Stimulated activated CD8-positive, alpha-beta memory T cell treated with anti-CD3 and anti-CD28 coated beads, Interleukin-4, amount 100 ng/mL, for 4 hours (primary cell): Measurements from ENCODE around the gene DIRAS2.
"Not testable (repeated sequence)": the region's sequence is repeated elsewhere in the genome, so short reads cannot be mapped to it uniquely, and the experiment has no call there.

Experiments used
- DNase-seq, 2 donors: peaks; one replicate each; pipeline ENCODE4 v3.0.0-alpha.2; 2020; ENCODE audit warnings: low read depth in 2 of 2, low spot score in 1 of 2

The DIRAS2 gene, protein sequence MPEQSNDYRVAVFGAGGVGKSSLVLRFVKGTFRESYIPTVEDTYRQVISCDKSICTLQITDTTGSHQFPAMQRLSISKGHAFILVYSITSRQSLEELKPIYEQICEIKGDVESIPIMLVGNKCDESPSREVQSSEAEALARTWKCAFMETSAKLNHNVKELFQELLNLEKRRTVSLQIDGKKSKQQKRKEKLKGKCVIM

DNA sequence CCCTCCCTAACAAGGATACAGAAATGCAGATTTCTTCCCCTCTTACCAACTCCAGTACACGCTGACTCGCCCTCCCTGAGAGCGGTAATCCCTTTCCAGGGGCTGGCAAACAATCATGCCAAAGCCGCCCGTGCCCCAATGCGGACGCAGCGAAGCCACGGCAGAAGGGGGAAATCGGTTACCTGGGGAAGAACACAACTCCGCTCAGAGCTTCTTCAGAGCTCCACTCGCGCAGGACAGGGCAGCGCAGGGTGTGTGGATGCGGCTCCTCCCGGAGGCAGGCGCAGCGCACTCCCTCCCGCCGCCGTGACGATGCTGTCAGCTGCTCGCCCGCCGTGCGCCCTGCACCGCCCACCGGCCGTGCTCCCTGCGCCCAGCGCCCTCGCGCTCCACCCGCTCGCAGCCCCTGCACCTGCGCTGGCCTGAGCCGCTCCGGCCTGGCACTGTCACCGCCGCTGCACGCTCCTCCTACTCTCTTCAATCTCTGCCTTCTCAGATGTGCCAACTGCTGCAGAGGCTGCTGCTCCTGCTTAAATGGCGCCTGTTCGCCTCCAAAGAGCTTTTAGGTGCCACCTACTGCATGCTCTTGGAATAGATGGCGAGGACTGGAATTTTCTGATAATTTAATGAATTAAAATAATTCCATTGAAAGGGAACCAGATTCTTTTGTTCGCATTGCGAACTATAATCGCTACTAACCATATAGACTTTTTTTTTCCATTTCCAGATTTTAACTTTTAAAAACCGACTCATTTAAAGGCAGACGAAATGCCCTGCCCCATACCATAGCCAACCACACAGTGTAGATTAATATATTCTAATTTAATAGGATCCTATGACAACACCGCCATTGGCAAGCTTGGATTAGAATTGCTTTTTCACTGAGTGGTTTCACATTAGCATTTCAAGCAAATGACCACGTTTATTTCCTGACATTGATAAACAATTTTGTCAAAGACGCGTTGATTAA is at the start of gene DIRAS2:
Gene DIRAS2 (minus strand): TSS at position 255 of the 970 bp plus-strand sequence. CDS start 28,997 bp downstream, outside the sequence.
- DNase-seq = no peak

DNA sequence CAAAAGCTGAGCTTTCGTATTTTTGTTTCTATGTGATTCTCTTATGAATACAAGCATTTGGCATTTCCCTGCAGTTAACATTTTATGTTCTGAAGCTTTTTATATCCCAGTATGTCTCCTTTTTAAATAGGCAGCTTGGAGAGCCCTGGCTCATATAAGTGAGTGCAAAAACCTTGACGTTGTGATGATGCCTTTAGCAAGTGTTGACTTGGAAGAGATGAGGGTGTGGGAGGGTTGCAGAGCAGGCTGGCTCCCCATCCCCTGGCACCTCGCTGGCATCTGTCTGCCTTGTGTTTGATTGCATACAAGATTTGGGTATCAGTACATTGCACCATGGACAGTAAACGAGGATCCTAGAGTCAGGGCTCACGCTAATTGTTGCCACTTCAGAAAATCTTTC is 42.1 kb upstream of the DIRAS2 start:
- DNase-seq = no peak

DNA sequence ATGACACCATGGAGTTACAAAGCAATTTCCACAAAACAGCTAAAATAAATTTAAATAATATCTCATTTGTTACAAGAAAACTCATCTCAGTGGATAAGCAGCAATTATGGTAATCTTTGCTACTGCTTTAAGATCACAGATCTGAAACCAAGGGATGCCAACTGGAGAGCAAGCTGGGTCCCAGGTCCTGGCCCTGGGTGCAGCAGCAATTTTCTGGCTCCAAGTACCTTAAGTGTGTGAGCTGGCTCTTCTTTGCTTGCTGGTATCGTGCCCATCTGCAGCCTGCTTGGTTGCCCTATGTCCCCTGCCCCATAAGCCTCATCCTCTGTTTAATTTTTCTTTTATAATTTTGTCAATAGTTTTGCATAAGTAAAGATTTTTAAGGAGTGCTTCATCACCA is 41.5 kb upstream of the DIRAS2 start:
- DNase-seq = no peak

DNA sequence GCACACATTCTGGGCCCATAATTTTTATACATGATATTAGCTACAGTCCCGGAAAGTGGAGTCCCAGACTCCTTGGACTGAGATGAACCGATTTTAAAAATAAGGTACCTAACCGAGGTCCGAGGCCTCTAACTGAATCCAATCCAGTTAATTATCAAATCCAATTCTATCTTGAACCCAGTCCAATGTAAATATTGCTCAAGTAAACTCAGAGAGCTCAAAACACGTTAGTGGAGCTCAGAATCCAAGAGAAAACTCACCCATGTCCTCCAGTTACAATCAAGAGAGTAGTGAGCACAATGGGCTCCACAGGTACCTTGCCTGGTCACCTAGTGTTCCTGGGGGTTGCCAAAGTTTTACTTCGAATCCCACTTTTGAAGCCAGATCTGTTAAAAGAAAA is 37.9 kb upstream of the DIRAS2 start:
- no peak for DNase-seq

DNA sequence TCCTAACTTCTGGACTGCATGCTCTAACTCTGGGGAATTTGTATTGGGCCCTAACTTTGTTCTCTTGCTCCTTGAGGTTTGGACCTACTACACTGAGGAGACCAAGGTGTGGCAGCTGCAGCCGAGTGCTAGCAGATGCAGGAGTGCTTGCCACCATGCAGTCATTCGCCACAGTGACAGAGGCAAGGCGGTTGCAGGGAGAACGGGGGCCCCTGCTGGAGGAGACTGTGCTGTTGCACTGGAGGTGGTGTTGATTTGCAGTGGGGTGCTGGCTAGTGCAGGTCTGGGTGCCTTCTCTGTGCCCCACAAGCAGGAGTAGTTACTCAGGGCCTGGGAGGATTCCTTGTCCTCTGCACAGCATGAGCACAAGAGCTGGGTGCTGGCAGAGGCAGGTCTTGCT is 22.4 kb upstream of the DIRAS2 start:
- DNase-seq = no peak

DNA sequence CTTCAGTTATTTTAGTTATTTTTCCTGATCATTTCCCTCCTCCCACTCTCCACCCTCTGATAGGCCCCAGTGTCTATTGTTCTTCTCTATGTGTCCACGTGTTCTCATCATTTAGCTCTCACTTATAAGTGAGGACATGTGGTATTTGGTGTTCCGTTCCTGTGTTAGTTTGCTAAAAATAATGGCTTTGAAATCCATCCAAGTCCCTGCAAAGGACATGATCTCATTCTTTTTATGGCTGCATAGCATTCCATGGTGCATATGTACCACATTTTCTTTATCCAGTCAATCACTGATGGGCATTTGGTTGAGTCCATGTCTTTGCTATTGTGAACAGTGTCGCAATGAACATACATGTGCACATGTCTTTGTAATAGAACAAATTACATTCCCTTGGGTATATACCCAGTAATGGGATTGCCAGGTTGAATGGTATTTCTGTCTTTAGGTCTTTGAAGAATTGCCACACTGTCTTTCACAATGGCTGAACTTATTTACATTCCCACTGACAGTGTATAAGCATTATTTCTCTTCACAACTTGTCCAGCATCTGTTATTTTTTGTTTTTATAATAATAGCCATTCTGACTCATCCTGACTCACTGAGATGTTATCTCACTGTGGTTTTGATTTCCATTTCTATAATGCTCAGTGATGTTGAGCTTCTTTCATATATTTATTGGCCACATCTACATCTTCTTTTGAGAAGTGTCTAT is 17.2 kb upstream of the DIRAS2 start:
- DNase-seq = no peak

DNA sequence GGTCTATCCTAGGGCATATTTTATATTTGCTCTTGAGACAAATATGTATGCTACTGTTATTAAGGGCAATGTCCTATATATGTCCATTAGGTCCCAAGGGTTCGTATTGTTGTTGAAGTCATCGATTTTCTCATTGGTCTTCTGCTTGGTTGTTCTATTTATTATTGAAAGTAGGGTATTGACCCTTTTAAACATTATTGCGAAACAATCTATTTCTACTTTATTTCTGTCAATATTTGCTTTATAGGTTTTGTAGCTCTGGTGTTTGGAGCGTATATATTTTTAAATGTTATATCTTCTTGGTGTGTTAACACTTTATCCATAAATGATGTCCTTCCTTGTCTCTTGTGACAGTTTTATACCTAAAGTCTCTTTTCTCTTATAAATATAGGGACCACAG is 16.2 kb upstream of the DIRAS2 start:
- DNase-seq = no peak

DNA sequence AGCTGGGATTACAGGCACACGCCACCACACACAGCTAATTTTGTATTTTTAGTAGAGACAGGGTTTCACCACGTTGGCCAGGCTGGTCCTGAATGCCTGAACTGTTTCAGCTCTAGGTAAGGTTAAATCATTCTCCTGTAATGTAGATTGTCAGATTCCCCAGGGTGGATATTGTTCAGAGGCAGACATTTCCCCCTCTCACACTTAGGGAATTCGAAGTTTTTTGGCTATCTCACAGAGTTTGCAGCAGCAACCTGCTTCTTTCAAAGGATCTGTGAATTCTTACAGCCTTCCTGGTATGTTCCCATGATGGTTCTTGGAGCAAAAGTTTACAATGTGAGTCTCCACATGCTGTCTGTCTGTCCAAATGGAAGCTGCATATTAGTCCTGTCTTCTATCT is 15.6 kb upstream of the DIRAS2 start:
- no peak for DNase-seq

DNA sequence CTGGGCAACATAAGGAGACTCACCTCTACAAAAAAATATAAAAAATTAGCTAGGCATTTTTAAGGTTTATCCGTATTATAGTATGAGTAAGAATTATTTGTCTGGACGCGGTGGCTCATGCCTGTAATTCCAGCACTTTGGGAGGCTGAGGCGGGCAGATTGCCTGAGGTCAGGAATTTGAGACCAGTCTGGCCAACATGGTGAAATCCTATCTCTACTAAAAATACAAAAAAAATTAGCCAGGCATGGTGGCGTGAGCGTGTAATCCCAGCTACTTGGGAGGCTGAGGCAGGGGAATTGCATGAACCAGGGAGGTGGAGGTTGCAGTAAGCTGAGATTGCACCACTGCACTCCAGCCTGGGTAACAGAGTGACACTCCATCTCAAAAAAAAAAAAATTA is 14.3 kb upstream of the DIRAS2 start:
- DNase-seq = not testable (repeated sequence)

DNA sequence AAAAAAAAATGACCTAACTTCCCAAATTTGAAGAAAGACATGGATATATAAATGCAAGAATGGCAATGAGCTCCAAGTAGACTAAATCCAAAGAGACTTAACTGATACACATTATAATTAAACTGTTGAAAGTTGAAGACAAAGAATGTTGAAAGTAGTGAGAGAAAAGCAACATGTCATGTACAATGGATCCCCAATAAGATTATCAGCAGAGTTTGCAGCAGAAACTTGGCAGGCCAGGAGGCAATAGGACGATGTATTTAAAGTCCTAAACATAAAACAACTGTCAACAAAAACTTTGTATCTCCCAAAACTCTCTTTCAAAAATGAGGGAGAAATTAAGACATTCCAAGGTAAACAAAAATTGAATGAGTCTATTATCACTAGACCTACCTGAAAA is 8.6 kb upstream of the DIRAS2 start:
- DNase-seq = no peak

DNA sequence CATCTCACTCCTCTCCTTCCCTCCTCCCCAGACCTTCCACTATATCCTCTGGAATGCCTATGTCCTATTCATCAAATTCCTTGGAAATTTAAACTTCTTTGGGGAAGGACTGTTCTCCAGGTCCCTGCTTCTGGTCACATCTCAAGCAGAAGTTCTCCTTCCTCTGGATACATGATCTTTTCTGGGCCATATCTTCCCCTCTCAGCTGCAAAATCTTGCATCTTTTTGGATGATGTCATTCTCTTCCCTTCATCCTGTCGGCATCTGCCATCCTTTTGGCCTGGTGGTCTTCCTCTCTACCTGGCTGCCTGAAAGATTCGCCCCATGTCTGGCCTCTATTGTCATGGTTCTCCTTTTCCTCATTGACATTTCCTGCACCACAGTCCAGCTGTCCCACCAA is 5.2 kb upstream of the DIRAS2 start:
- no peak for DNase-seq

DNA sequence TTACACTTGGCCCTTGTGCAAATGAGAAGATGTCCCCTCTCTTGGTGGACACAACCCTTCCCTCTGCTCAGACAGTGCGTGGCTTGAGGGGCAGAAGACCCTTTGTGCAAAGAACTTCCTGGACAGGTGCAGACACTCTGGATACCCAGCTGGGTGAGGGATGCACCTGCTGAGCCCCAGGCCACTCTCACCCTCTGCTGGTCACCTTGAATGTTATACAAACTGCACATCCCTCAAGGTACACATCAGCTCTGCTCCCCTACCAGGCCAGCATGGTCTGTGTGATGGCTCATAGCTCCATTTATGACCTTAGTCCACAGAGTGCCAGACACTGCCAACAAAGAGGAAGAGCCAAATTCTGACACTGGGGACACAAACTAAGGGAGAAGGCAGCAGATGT is 3.1 kb upstream of the DIRAS2 start:
- DNase-seq = no peak

DNA sequence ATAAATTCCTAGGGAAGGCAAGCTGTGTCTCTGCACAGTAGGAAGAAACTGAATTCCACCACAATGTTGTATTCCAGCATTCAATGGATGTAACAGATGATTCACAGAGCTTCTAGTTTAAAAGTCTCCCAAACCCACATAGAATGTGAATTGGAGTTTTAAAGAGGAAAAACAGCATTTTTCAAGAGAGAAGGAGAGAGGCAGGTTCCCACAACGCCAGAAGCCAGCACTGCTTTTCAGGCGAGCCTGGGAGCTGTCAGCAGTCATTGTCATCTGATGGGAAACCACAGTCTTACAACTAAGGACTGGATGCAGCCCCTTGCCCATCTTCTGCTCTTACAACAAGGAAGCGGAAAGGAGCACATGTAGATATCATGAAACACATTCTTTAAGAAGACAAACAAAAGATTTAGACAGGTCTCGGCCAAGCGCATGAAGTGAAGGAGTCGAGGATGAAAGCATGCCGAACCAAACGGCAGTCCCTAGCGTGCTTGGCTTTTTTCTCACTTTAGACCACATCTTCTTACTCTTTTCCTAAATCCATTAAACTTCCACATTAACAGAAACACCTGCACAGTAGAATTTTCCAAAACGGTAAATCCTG is 638 bp downstream of the DIRAS2 start:
- DNase-seq = no peak

DNA sequence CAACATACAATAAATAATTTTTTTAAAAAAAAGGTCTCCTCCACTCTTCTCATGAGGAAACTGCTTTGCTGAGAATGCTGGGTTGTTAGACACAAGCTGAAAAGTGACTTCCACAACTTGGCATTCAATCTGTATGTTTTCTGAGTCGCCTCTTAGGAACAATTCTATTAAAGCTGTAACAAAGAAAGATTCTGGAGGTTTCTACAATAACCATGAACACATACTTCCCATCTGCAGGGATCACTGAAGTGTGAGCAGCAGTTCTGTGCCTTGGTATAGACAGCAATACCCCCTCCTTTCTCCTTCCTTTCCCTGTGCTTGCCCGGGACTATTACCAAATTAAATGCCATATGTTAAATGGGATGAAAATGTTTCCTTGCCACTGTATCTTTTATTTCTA is 1.5 kb downstream of the DIRAS2 start:
- DNase-seq = no peak

DNA sequence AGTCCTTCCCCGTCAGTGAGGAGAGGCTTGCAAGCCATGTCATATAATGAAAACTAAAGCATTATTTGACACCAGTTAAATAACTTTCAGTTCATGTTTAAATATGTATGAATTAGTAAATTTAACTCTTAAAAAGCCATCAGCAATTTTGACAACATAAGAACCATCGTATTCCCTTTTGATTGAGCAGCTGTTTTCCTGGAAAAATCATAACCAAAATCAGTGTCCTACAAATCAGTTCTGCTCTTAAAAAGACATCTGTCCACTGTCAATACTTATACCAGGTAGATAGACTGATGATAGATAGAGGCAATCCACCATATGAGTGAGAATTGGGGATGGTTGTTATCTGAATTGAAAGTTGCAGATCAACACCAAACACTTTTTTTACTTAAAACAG is 2.3 kb downstream of the DIRAS2 start:
- DNase-seq = no peak

DNA sequence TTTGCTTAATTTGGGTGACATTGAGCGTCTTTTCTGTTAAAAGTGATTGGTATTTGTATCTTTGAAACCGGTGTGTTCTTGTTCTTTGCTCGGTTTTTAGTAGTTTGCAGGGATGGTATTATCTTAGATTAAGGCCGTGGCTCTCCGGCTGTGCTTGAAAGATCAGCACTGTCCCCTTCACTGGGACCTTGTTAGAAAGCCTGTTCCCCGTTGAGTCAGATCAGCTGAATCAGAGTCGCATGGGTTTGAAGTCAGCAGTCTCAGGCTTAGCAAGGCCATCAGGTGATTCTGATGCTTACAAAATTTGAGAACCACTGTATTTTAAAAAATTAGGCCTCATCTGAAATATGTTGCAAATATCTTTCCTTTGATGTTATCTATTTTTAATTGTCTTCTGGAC is 5.0 kb downstream of the DIRAS2 start:
- no peak for DNase-seq

DNA sequence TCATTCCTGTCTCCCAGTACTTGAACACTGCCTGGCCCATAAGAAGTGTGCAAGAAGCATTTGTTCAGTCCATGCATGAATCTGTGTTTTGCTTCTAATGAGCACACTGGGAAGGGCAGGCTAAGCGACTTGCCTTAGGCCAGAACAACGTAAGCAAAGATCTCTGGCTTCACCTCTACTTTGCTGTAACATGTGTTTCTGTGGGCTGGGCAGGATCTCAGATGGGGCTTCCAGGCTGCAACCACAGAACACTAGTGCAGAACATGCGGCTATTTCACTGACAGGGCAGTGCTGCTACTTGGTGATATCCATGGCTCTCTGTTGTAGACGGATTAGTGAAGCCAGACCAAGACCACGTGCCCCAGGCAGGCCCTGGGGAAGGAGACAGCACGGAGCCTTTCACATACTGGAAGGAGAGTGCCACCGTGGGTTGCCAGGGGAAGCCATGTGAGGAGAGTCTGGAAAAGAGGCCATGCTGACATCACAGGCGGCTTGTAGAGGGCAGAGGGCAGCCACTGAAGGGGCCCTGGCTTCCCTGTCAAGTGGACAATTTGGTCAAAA is 9.9 kb downstream of the DIRAS2 start:
- DNase-seq = no peak

DNA sequence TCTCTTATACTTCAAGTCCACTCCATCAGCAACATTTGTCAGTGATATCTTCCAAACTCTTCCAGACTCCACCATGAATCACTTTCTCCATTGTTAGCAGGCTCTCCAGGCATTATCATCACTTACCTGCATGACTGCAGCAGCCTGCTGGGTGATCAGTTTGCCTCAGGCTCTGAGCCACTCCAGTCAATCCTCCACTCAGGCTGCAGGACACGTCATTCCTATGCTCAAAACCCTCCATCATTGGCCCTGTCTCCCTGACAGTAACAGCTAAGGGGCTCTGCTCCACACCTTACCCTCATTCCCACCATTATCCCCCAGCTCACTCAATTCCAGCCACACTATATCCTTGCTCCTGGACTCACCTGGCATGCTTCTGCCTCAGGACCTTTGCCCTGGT is 10.7 kb downstream of the DIRAS2 start:
- DNase-seq = no peak

DNA sequence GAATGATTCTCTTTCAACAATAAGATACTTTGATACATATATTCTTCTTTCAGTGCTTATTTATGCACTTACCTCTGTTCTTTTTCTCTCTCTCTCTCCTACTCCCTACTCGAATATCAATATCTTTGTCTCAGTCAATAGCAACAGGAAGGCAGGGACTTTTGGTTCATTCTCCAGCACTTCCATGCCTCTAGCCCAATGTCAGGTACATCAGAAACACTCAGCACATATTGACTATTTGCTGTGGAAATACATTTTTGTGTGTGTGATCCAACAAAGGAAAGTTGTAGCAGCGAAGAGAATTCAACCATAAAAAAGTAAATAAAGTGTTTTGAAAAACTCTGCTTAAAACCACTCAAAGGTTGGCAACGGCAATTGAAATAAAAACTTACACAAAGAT is 12.6 kb downstream of the DIRAS2 start:
- no peak for DNase-seq

DNA sequence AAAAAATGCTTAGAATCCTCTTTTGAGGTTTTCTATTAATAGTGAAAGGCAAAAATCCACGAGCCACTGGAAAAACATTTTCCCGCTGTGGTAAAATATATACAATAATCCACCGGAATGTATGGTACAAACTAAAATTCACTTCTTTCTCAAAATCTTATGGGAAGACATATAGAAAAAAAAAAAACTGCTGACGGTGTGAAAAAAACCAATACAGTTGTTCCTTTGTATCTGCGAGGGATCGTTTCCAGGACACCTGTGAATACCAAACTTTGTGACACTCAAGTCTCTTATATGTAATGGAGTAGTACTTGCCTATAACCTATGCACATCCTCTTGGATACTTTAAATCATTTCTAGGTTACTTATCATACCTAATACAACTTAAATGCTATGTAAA is 13.3 kb downstream of the DIRAS2 start:
- DNase-seq = no peak

DNA sequence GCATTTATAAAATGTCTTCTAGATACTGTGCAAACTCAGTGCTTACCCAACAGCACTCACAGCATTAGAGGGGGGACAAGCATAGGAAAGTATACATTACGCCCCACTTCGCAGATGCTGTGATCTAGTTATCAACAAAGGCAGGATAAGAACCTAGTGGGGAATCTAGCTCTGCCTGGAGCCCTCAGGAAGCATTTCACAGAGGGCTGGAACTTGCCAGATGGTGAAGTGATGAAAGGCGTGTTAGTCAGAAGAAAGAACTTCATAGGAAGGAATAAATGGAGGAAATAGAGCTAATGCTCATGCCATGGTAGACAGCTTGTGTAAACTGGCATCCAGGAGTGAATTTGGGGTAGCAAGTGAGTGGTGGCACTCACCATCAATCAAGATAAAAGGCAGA is 25.8 kb downstream of the DIRAS2 start:
- DNase-seq = no peak
